ENCODE measurements around the gene DRG1.
"Not testable (repeated sequence)": the region's sequence is repeated elsewhere in the genome, so short reads cannot be mapped to it uniquely, and the experiment has no call there.

The DRG1 gene, protein sequence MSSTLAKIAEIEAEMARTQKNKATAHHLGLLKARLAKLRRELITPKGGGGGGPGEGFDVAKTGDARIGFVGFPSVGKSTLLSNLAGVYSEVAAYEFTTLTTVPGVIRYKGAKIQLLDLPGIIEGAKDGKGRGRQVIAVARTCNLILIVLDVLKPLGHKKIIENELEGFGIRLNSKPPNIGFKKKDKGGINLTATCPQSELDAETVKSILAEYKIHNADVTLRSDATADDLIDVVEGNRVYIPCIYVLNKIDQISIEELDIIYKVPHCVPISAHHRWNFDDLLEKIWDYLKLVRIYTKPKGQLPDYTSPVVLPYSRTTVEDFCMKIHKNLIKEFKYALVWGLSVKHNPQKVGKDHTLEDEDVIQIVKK

GRCh38 chr22:31399211-31400022, at the start of gene DRG1:
Gene DRG1 (plus strand): TSS chr22:31399604. CDS start chr22:31399684, 80 bp downstream.
- peak; percentile 97 to 100 (median 98) for DNase-seq
- intact Hi-C loops (cut with DNase I) = loop anchor here (1.0 to 10.0 kb wide), 2 partner anchors 53 to 85 kb away; partner anchors contain the start of genes EIF4ENIF1 and PATZ1

- intact Hi-C loops (cut with DNase I) = loop anchor here (10.0 kb wide), 3 partner anchors 145 to 405 kb away; partner anchors contain the start of genes DEPDC5, PRR14L and SFI1
These were observed 49.4 kb upstream of the DRG1 start for GRCh38 chr22:31349960-31350359.

GRCh38 chr22:31350410-31350863, 49.0 kb upstream of the DRG1 start:
- DNase-seq = peak in 4 of 10 donors; percentile 21 to 84 (median 55)
- intact Hi-C loops (cut with DNase I) = no loop called here

More at GRCh38 chr22:31349960-31350359, 49.4 kb upstream of the DRG1 start:
- DNase-seq = no peak

DNA sequence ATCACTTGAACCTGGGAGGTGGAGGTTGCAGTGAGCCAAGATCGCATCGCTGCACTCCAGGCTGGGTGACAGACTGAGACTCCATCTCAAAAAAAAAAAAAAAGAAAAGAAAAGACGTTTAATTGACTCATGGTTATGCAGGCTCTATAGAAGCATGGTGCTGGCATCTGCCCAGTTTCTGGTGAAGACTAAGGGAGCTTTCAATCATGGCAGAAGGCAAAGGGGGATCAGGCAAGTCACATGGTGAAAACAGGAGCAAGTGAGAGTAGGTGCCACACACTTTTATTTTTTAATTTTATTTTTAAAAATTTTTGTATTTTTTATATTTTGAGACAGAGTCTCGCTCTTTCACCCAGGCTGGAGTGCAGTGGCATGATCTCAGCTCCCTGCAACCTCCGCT, 44.9 kb upstream of the DRG1 start:
- no peak for DNase-seq
- intact Hi-C loops (cut with DNase I) = no loop called here

GRCh38 chr22:31360029-31360428, 39.4 kb upstream of the DRG1 start:
- intact Hi-C loops (cut with DNase I) = no loop called here

GRCh38 chr22:31361743-31362142, 37.7 kb upstream of the DRG1 start:
- intact Hi-C loops (cut with DNase I) = no loop called here
- peak in 1 of 10 donors; percentile 1 for DNase-seq

More at GRCh38 chr22:31360029-31360428, 39.4 kb upstream of the DRG1 start:
- DNase-seq = no peak

DNA sequence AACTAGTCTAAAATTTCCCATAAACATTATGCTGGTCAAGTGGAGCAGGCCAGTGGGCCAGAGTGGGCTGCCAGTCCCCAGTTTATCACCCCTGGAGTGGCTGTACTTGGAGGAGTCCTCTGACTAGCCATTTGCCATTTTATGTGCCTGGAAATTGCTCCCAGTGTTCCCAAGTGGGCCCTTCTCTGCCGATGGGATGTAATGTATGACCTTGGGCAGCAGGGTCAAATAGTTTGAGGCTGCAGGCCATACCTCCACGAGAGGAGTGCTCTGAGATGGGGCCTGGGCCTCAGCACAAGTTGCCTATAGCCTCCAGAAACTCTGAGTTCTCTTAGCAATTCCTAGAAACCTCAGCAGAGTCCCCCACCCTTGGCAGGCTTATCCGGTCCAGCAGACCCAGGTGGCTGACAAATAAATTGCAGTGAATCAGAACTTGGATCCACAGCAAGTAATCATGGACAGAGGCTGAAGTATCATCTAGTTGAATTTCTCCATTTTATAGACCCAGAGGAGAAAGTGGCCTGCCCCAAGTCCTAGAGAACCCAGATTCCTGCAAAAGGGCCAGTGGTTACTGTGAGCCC, 35.4 kb upstream of the DRG1 start:
- peak in 1 of 10 donors; percentile 37 for DNase-seq
- intact Hi-C loops (cut with DNase I) = no loop called here

DNA sequence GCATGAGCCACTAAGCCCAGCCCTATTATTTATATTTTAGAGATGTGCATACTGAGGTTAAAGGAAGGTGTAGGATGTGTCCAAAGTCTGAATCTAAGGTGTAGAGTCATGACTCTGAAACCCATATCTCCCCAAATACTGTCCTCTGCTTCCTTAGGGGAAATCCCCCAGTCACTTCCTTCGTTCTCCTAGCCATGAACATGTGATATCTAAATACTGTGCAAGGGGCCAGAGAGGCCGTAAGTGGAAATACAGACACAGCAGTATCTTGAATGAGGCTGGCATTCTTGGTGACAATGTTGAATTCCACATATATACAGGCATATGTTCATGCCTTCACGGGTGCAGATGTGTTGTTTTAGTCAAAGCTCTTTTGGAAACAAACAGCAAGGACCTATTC, 32.0 kb upstream of the DRG1 start:
- DNase-seq = no peak
- intact Hi-C loops (cut with DNase I) = no loop called here

DNA sequence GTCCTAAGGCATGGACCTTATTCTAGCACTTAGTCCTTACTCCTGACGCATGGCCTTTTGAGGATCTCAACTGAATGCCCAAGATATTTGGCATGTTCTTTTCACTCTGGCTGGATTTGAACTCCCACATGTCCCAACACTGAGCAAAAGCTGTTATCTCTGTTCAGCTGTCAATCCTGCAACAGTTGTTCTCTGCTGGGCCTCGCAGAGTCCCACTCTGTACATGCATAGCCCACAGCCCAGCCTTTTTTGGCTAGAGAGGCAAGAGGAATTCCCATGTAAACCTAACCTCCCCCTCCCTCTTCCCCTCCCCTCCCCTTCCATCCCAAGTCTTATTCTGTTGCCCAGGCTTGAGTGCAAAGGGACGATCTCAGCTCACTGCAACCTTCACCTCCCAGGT, 21.8 kb upstream of the DRG1 start:
- intact Hi-C loops (cut with DNase I) = no loop called here
- no peak for DNase-seq

DNA sequence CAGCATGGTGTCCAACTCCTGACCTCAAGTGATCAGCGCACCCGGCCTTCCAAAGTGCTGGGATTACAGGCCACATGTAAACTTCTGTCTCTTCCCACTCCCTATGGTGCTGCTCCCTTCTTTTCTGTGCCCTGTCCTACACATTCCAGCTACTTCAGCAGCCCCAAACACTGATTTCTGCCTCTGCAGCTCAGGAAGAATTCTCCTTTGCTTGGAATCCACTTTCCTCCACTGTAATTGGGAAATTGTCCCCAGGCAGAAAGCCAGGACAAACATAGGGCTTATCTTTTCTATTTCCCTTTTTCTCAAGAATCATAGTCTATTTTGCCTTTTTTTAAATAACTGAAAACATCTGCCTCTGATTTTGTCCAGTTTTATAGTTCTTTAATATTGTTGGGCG, 21.3 kb upstream of the DRG1 start:
- intact Hi-C loops (cut with DNase I) = no loop called here
- DNase-seq = no peak

DNA sequence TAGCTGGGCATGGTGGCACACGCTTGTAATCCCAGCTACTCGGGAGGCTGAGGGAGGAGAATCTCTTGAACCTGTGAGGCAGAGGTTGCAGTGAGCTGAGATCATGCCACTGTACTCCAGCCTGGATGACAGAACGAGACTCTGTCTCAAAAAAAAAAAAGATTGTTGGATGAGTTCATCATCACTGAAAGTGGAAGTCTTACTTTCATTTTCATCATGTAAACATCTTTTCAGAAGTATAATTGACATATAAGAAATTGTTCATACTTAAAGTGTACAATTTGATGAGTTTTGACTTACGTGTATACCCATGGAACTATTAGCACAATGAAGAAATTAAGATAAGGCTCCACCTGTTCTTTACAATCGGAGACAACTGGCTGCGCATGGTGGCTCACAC, 20.8 kb upstream of the DRG1 start:
- DNase-seq; intact Hi-C loops (cut with DNase I): not testable (repeated sequence)

DNA sequence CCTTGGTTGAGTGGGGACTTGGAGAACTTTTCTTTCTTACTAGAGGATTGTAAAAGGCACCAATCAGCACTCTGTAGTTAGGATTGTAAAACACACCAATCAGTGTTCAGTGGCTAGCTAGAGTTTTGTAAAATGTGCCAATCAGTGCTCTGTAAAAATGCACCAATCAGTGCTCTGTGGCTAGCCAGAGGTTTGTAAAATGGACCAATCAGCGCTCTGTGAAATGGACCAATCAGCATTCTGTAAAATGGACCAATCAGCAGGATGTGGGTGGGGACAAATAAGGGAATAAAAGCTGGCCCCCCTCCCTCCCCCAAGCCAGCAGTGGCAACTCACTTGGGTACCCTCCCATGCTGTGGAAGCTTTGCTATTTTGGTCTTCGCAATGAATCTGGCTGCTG, 5.5 kb upstream of the DRG1 start:
- intact Hi-C loops (cut with DNase I) = no loop called here
- no peak for DNase-seq

DNA sequence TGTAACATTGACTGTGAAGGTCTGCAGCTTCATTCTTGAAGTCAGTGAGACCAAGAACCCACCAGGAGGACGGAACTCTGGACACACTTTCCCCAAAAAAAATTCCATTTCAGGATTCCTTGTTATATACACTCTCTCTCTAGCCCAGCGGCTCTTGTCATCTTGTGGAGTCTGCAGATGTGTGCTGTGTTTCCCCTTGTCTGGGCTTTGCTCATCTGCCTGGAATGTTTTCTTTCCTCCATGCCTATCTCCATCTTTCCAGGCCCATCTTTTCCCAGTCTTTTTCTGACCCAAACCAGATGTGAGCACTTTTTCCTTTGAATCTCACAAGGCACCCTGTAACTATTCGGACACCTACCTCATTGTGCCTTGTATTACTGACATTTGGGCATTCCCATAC, 5.1 kb upstream of the DRG1 start:
- intact Hi-C loops (cut with DNase I) = no loop called here
- DNase-seq = no peak

GRCh38 chr22:31398231-31398630, 1.2 kb upstream of the DRG1 start:
- intact Hi-C loops (cut with DNase I) = no loop called here
- peak in 1 of 10 donors; percentile 17 for DNase-seq

DNA sequence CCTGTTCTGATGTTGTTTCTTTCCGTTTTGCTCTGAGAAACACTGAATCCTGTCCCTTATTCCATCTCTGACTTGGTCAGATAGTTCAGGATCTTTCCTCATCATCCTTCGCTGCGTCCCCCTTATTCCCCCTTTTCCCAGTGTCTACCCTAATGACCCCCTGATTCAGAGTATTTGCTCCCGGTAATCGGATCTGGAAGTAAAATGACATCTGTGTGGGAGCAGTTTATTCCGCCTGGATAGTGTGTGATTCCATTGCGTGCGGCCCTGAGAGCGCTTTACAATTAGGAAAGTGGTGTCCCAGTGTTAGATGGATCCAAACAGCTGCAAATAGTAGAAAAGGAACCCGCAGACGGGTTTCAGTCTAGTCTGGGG, 606 bp downstream of the DRG1 start:
- intact Hi-C loops (cut with DNase I) = loop anchor here (10.0 kb wide), 1 partner anchor 85 kb away; the partner anchor contains the start of gene EIF4ENIF1
- DNase-seq = peak in 1 of 10 donors; percentile 42

DNA sequence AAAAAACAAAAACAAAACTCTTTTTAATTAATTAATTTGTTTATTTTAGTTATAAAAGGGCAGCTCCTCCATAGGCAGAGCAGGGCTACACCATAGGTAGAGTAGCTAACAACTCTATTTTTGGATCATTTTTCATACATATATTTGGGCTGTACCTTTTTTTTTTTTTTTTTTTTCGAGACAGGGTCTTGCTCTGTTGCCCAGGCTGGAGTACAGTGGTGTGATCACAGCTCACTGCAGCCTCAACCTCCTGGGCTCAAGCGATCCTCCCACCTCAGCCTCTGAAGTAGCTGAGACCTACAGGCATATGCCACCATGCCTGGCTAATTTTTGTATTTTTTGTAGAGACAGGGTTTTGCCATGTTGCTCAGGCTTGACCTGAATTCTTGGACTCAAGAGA, 2.9 kb downstream of the DRG1 start:
- intact Hi-C loops (cut with DNase I) = loop anchor here (10.0 kb wide), 1 partner anchor 82 kb away; the partner anchor contains the start of gene EIF4ENIF1
- peak in 1 of 10 donors; percentile 8 for DNase-seq

GRCh38 chr22:31425331-31426050, 26.1 kb downstream of the DRG1 start:
- no peak for DNase-seq
- intact Hi-C loops (cut with DNase I) = no loop called here

DNA sequence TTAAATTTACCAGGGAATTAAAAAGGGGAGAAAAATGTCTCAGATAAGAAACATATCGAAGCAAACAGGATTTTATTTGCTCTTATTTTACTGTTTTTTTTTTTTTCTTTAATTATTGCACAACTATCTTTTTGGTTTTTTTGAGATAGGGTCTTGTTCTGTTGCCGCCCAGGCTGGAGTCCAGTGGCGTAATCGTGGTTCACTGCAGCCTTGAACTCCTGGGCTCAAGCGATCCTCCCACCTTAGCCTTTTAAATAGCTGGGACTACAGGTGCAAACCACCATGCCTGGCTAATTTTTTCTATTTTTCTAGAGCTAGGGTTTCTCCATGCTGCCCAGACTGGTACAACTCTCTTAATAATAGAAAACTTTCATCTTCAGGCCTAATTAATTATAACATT, 32.5 kb downstream of the DRG1 start:
- no peak for DNase-seq
- intact Hi-C loops (cut with DNase I) = no loop called here

DNA sequence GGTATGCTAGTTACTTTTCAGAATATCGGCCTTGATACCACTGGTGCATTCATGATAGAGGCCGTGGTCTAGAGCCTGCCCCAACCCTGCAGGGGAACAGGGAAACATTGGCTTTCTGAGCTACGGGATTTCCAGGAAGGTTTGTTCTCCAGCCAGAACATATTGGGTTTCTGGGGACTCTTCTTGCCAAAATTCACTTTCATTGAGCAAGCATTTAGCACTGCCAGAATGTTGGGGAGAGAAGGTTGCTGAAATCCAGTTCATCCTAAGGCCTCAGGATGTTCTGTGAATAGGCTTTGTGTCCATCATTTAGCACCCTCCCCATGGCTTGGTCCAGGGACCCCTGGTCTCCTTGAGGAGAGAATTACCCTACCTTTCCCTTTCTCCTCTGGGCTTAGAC, 36.7 kb downstream of the DRG1 start:
- intact Hi-C loops (cut with DNase I) = no loop called here
- no peak for DNase-seq

- intact Hi-C loops (cut with DNase I) = no loop called here
- peak in 4 of 10 donors; percentile 6 to 82 (median 45) for DNase-seq
These were observed 40.4 kb downstream of the DRG1 start for GRCh38 chr22:31439808-31440207.
